MM.1S (cell line): ENCODE measurements around the gene SNX18.

Experiments
- DNase-seq: peaks from one replicate; pipeline ENCODE4 v3.0.0-alpha.2; 2015
- H2AFZ ChIP-seq: fragments of 300-600 bp; sonication (generic); 2 replicates; pipeline ENCODE4 v1.6.0; 2016; ENCODE audit warnings: antibody characterized with exemption, low read length
- H3F3A ChIP-seq: fragments of 300-600 bp; sonication (generic); 2 replicates; pipeline ENCODE4 v1.6.1; 2016; ENCODE audit warnings: mild to moderate bottlenecking, antibody characterized with exemption, low read length, moderate library complexity, mixed read lengths; ENCODE audit not compliant: insufficient read depth
- H3K27ac ChIP-seq: fragments of 300-600 bp; sonication (generic); 2 replicates; pipeline ENCODE4 v1.5.1; 2016; ENCODE audit warnings: mild to moderate bottlenecking, low read length
- H3K27me3 ChIP-seq: fragments of 300-600 bp; sonication (generic); replicated peaks from 2 replicates; pipeline ENCODE4 v1.6.0; 2016; ENCODE audit warnings: low read length; ENCODE audit not compliant: insufficient read depth
- H3K36me3 ChIP-seq: fragments of 300-600 bp; sonication (generic); replicated peaks from 2 replicates; pipeline ENCODE4 v1.6.1; 2016; ENCODE audit warnings: mild to moderate bottlenecking, low read length, mixed read lengths; ENCODE audit not compliant: insufficient read depth
- H3K4me1 ChIP-seq: fragments of 300-600 bp; sonication (generic); 2 replicates; pipeline ENCODE4 v1.6.1; 2016; ENCODE audit warnings: low read length, mixed read lengths
- H3K4me2 ChIP-seq: fragments of 300-600 bp; sonication (generic); 2 replicates; pipeline ENCODE4 v1.6.0; 2016; ENCODE audit warnings: low read depth, low read length
- H3K4me3 ChIP-seq: fragments of 300-600 bp; sonication (generic); 2 replicates; pipeline ENCODE4 v1.5.1; 2016; ENCODE audit warnings: low read length, mixed read lengths
- H3K79me2 ChIP-seq: fragments of 300-600 bp; sonication (generic); 2 replicates; pipeline ENCODE4 v1.6.1; 2016; ENCODE audit warnings: mixed run types, low read length, mixed read lengths
- H3K9ac ChIP-seq: fragments of 300-600 bp; sonication (generic); 2 replicates; pipeline ENCODE4 v1.6.1; 2016; ENCODE audit warnings: low read length, mixed read lengths
- H3K9me2 ChIP-seq: fragments of 300-600 bp; sonication (generic); replicated peaks from 2 replicates; pipeline ENCODE4 v1.6.1; 2016; ENCODE audit warnings: mild to moderate bottlenecking, low read length, mixed read lengths; ENCODE audit not compliant: insufficient read depth
- H3K9me3 ChIP-seq: fragments of 300-600 bp; sonication (generic); replicated peaks from 2 replicates; pipeline ENCODE4 v1.6.1; 2016; ENCODE audit warnings: mild to moderate bottlenecking, low read length, mixed read lengths; ENCODE audit not compliant: insufficient read depth
- H4K20me1 ChIP-seq: fragments of 300-600 bp; sonication (generic); 2 replicates; pipeline ENCODE4 v1.6.1; 2016; ENCODE audit warnings: mild to moderate bottlenecking, low read length, moderate library complexity, mixed read lengths; ENCODE audit not compliant: insufficient read depth
- CTCF ChIP-seq: fragments of 300-600 bp; sonication (generic); IDR thresholded peaks from 2 replicates; pipeline ENCODE4 v1.5.1; 2016; ENCODE audit warnings: antibody characterized with exemption, low read length, mixed read lengths
- EZH2 ChIP-seq: fragments of 300-600 bp; sonication (generic); optimal IDR thresholded peaks from 2 replicates; pipeline ENCODE3; 2017; ENCODE audit warnings: low read depth, mild to moderate bottlenecking, antibody characterized with exemption, low read length, mixed read lengths
- EZH2phosphoT487 ChIP-seq: fragments of 300-600 bp; sonication (generic); IDR thresholded peaks from 2 replicates; pipeline ENCODE4 v1.6.1; 2018; ENCODE audit warnings: antibody characterized with exemption, low read length

Gene SNX18

GRCh38 chr5:54553659-54554207, 36.2 kb downstream of the SNX18 start:
- H3K9ac ChIP-seq = no peak overlapping the region
- H3K27ac ChIP-seq = no peak overlapping the region
- H3F3A ChIP-seq = no peaks in the 10 kb centered on the region
- no peaks in the 10 kb centered on the region for H3K9me2 ChIP-seq
- H3K79me2 ChIP-seq = no peaks in the 10 kb centered on the region
- no peak overlapping the region for H3K4me2 ChIP-seq
- H2AFZ ChIP-seq = no peak overlapping the region
- DNase-seq = no peak
- TF ChIP-seq CTCF (no peak), EZH2phosphoT487 (no peak), EZH2 (no peak)
- H3K9me3 ChIP-seq = no peaks in the 10 kb centered on the region
- no peaks in the 10 kb centered on the region for H3K36me3 ChIP-seq
- no peaks in the 10 kb centered on the region for H3K4me1 ChIP-seq
- H4K20me1 ChIP-seq = no peaks in the 10 kb centered on the region
- no peak overlapping the region for H3K4me3 ChIP-seq
- H3K27me3 ChIP-seq = no peaks in the 10 kb centered on the region

- H3K4me2 ChIP-seq = no peak overlapping the region
- no peaks in the 10 kb centered on the region for H3K9me3 ChIP-seq
- H4K20me1 ChIP-seq = no peaks in the 10 kb centered on the region
- no peaks in the 10 kb centered on the region for H3K9me2 ChIP-seq
- no peaks in the 10 kb centered on the region for H3K79me2 ChIP-seq
- H3K27me3 ChIP-seq = no peaks in the 10 kb centered on the region
- no peak overlapping the region for H3K9ac ChIP-seq
- no peaks in the 10 kb centered on the region for H3K4me1 ChIP-seq
- DNase-seq = no peak
- TF ChIP-seq CTCF = no peak
- no peak for TF ChIP-seq EZH2phosphoT487
- TF ChIP-seq EZH2 = no peak
- no peaks in the 10 kb centered on the region for H3F3A ChIP-seq
- no peak overlapping the region for H2AFZ ChIP-seq
- no peak overlapping the region for H3K27ac ChIP-seq
- no peak overlapping the region for H3K4me3 ChIP-seq
- H3K36me3 ChIP-seq = no peaks in the 10 kb centered on the region
Observed at GRCh38 chr5:54556141-54556540, 38.6 kb downstream of the SNX18 start.

- H3K79me2 ChIP-seq = no peaks in the 10 kb centered on the region
- no peak overlapping the region for H3K27ac ChIP-seq
- no peaks in the 10 kb centered on the region for H3F3A ChIP-seq
- no peak overlapping the region for H2AFZ ChIP-seq
- H4K20me1 ChIP-seq = no peaks in the 10 kb centered on the region
- no peak overlapping the region for H3K4me2 ChIP-seq
- H3K4me3 ChIP-seq = no peak overlapping the region
- no peaks in the 10 kb centered on the region for H3K27me3 ChIP-seq
- no peak overlapping the region for H3K9ac ChIP-seq
- H3K36me3 ChIP-seq = no peaks in the 10 kb centered on the region
- H3K9me2 ChIP-seq = no peaks in the 10 kb centered on the region
- DNase-seq = no peak
- no peaks in the 10 kb centered on the region for H3K9me3 ChIP-seq
- TF ChIP-seq EZH2 (no peak), EZH2phosphoT487 (no peak), CTCF (no peak)
- no peaks in the 10 kb centered on the region for H3K4me1 ChIP-seq
Observed at GRCh38 chr5:54558362-54558761, 40.8 kb downstream of the SNX18 start.
